ENCODE measurements around the gene COX6A2.

The COX6A2 gene

GRCh38 chr16:31397096-31397660, 31.0 kb downstream of the COX6A2 start:
- Histone ChIP-seq H3K27me3 (ENCODE audit: control insufficient read depth in 2 of 2, insufficient read depth in 2 of 2, low read length in 2 of 2) (no peaks in the 10 kb centered on the region), H3K36me3 (ENCODE audit: control insufficient read depth in 2 of 2, insufficient read depth in 2 of 2, low read length in 2 of 2) (no peaks in the 10 kb centered on the region), H3K27ac (ENCODE audit: low read depth in 2 of 2, low read length in 2 of 2) (no peak overlapping the region), H3K4me3 (ENCODE audit: low read length in 2 of 2) (no peak overlapping the region), H3K9ac (ENCODE audit: low read depth in 1 of 2, low read length in 2 of 2) (no peak overlapping the region), H3K4me1 (ENCODE audit: control insufficient read depth in 2 of 2, insufficient read depth in 2 of 2, low read length in 2 of 2) (no peaks in the 10 kb centered on the region), H3K9me3 (ENCODE audit: control insufficient read depth in 2 of 2, low read length in 2 of 2) (no peaks in the 10 kb centered on the region)

- no peaks in the 10 kb centered on the region for H3K4me1 ChIP-seq (ENCODE audit: control insufficient read depth in 2 of 2, insufficient read depth in 2 of 2, low read length in 2 of 2)
- no peak overlapping the region for H3K27ac ChIP-seq (ENCODE audit: low read depth in 2 of 2, low read length in 2 of 2)
- H3K4me3 ChIP-seq (ENCODE audit: low read length in 2 of 2): no peak overlapping the region
- H3K9me3 ChIP-seq (ENCODE audit: control insufficient read depth in 2 of 2, low read length in 2 of 2): no peaks in the 10 kb centered on the region
- H3K9ac ChIP-seq (ENCODE audit: low read depth in 1 of 2, low read length in 2 of 2): no peak overlapping the region
- no peaks in the 10 kb centered on the region for H3K36me3 ChIP-seq (ENCODE audit: control insufficient read depth in 2 of 2, insufficient read depth in 2 of 2, low read length in 2 of 2)
- no peaks in the 10 kb centered on the region for H3K27me3 ChIP-seq (ENCODE audit: control insufficient read depth in 2 of 2, insufficient read depth in 2 of 2, low read length in 2 of 2)
Measured at GRCh38 chr16:31395647-31396046, 32.5 kb downstream of the COX6A2 start.

DNA sequence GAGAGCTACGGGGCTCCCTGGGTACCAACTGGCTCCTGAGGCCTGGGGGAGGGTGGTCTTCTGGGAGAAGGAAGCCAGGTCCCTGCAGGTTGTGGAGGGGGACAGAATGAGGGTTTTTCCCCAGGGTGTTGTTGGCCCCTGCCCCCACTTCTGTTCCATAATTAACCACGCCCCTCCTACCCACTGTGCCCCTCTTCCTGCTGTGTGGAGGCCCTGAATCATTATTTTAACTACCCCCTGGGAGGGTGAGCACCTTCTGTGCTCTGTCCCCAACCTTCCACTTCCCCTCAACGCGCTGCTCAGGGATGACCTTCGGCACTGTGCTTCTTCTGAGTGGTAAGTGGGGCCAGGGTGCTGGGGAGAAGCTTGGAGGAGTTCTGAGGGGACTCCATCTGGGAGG, 35.1 kb downstream of the COX6A2 start, which contains the start of gene ITGAD:
ITGAD (plus strand) TSS at position 280 of the 400 bp plus-strand sequence; CDS start at position 306, 26 bp downstream.
- no peaks in the 10 kb centered on the region for H3K27me3 ChIP-seq (ENCODE audit: control insufficient read depth in 2 of 2, insufficient read depth in 2 of 2, low read length in 2 of 2)
- no peak within 1 kb of the TSS for H3K4me3 ChIP-seq (ENCODE audit: low read length in 2 of 2)
- H3K36me3 ChIP-seq (ENCODE audit: control insufficient read depth in 2 of 2, insufficient read depth in 2 of 2, low read length in 2 of 2): no peaks in the 10 kb centered on the region
- no peaks in the 10 kb centered on the region for H3K4me1 ChIP-seq (ENCODE audit: control insufficient read depth in 2 of 2, insufficient read depth in 2 of 2, low read length in 2 of 2)
- no peak within 1 kb of the TSS for H3K27ac ChIP-seq (ENCODE audit: low read depth in 2 of 2, low read length in 2 of 2)
- no peak within 1 kb of the TSS for H3K9ac ChIP-seq (ENCODE audit: low read depth in 1 of 2, low read length in 2 of 2)
- H3K9me3 ChIP-seq (ENCODE audit: control insufficient read depth in 2 of 2, low read length in 2 of 2): no peaks in the 10 kb centered on the region

GRCh38 chr16:31390504-31391041, 37.6 kb downstream of the COX6A2 start:
- H3K36me3 ChIP-seq (ENCODE audit: control insufficient read depth in 2 of 2, insufficient read depth in 2 of 2, low read length in 2 of 2): no peaks in the 10 kb centered on the region
- no peak overlapping the region for H3K4me3 ChIP-seq (ENCODE audit: low read length in 2 of 2)

GRCh38 chr16:31388535-31388934, 39.6 kb downstream of the COX6A2 start:
- Histone ChIP-seq H3K27ac (ENCODE audit: low read depth in 2 of 2, low read length in 2 of 2) (no peak overlapping the region), H3K9ac (ENCODE audit: low read depth in 1 of 2, low read length in 2 of 2) (no peak overlapping the region), H3K4me1 (ENCODE audit: control insufficient read depth in 2 of 2, insufficient read depth in 2 of 2, low read length in 2 of 2) (no peaks in the 10 kb centered on the region), H3K9me3 (ENCODE audit: control insufficient read depth in 2 of 2, low read length in 2 of 2) (no peaks in the 10 kb centered on the region), H3K4me3 (ENCODE audit: low read length in 2 of 2) (no peak overlapping the region), H3K27me3 (ENCODE audit: control insufficient read depth in 2 of 2, insufficient read depth in 2 of 2, low read length in 2 of 2) (no peaks in the 10 kb centered on the region), H3K36me3 (ENCODE audit: control insufficient read depth in 2 of 2, insufficient read depth in 2 of 2, low read length in 2 of 2) (no peaks in the 10 kb centered on the region)

More at GRCh38 chr16:31390504-31391041, 37.6 kb downstream of the COX6A2 start:
- Histone ChIP-seq H3K27ac (ENCODE audit: low read depth in 2 of 2, low read length in 2 of 2) (no peak overlapping the region), H3K9ac (ENCODE audit: low read depth in 1 of 2, low read length in 2 of 2) (no peak overlapping the region), H3K4me1 (ENCODE audit: control insufficient read depth in 2 of 2, insufficient read depth in 2 of 2, low read length in 2 of 2) (no peaks in the 10 kb centered on the region), H3K27me3 (ENCODE audit: control insufficient read depth in 2 of 2, insufficient read depth in 2 of 2, low read length in 2 of 2) (no peaks in the 10 kb centered on the region), H3K9me3 (ENCODE audit: control insufficient read depth in 2 of 2, low read length in 2 of 2) (no peaks in the 10 kb centered on the region)

DNA sequence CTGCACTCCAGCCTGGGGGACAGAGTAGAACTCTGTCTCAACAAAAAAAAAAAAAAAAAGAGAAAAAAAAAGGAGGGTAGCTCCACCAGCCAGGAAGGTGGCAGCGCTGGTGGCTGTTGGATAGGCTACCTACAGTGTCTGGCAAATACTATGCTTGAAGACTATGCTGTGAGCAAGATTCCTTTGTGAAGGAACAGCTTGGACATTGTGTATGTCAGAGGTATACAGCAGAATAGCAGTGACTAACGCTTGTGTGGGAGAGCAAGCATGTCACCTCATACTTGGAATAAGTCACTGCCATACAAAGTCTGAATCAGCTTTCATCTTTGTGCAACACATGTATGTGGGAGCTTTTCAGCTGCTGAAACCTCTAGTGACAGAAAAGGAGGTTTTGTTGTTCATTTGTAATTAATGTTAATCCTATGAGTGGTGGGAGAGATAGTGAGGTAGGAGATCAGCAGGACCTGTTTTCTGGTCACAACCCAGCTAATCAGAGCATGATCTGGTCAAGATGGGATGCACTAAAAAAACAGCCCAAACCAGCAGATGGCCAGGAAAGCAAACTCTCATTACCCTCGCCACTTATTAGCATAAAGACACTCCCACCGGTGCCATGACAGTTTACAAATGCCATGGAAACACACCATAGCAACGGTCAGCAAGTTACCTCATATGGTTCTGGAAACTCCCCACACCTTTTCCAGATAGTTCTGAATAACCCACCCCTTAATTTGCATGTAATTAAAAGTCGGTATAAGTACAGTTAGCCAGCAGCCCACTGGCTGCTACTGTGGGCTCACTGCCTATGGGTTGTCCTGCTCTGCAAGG, 41.8 kb downstream of the COX6A2 start:
- no peak overlapping the region for H3K4me3 ChIP-seq (ENCODE audit: low read length in 2 of 2)
- H3K9ac ChIP-seq (ENCODE audit: low read depth in 1 of 2, low read length in 2 of 2): no peak overlapping the region
- no peaks in the 10 kb centered on the region for H3K4me1 ChIP-seq (ENCODE audit: control insufficient read depth in 2 of 2, insufficient read depth in 2 of 2, low read length in 2 of 2)
- H3K27me3 ChIP-seq (ENCODE audit: control insufficient read depth in 2 of 2, insufficient read depth in 2 of 2, low read length in 2 of 2): no peaks in the 10 kb centered on the region
- H3K27ac ChIP-seq (ENCODE audit: low read depth in 2 of 2, low read length in 2 of 2): no peak overlapping the region
- no peaks in the 10 kb centered on the region for H3K36me3 ChIP-seq (ENCODE audit: control insufficient read depth in 2 of 2, insufficient read depth in 2 of 2, low read length in 2 of 2)
- H3K9me3 ChIP-seq (ENCODE audit: control insufficient read depth in 2 of 2, low read length in 2 of 2): no peaks in the 10 kb centered on the region

- H3K36me3 ChIP-seq (ENCODE audit: control insufficient read depth in 2 of 2, insufficient read depth in 2 of 2, low read length in 2 of 2): no peaks in the 10 kb centered on the region
- H3K27me3 ChIP-seq (ENCODE audit: control insufficient read depth in 2 of 2, insufficient read depth in 2 of 2, low read length in 2 of 2): no peaks in the 10 kb centered on the region
- H3K4me1 ChIP-seq (ENCODE audit: control insufficient read depth in 2 of 2, insufficient read depth in 2 of 2, low read length in 2 of 2): no peaks in the 10 kb centered on the region
- H3K9ac ChIP-seq (ENCODE audit: low read depth in 1 of 2, low read length in 2 of 2): no peak overlapping the region
- no peaks in the 10 kb centered on the region for H3K9me3 ChIP-seq (ENCODE audit: control insufficient read depth in 2 of 2, low read length in 2 of 2)
- no peak overlapping the region for H3K27ac ChIP-seq (ENCODE audit: low read depth in 2 of 2, low read length in 2 of 2)
- H3K4me3 ChIP-seq (ENCODE audit: low read length in 2 of 2): no peak overlapping the region
Measured at GRCh38 chr16:31385680-31386079, 42.5 kb downstream of the COX6A2 start.

GRCh38 chr16:31382485-31383161, 45.5 kb downstream of the COX6A2 start:
- Histone ChIP-seq H3K27me3 (ENCODE audit: control insufficient read depth in 2 of 2, insufficient read depth in 2 of 2, low read length in 2 of 2) (no peaks in the 10 kb centered on the region), H3K36me3 (ENCODE audit: control insufficient read depth in 2 of 2, insufficient read depth in 2 of 2, low read length in 2 of 2) (no peaks in the 10 kb centered on the region), H3K9ac (ENCODE audit: low read depth in 1 of 2, low read length in 2 of 2) (no peak overlapping the region), H3K4me1 (ENCODE audit: control insufficient read depth in 2 of 2, insufficient read depth in 2 of 2, low read length in 2 of 2) (no peaks in the 10 kb centered on the region), H3K9me3 (ENCODE audit: control insufficient read depth in 2 of 2, low read length in 2 of 2) (no peaks in the 10 kb centered on the region), H3K4me3 (ENCODE audit: low read length in 2 of 2) (no peak overlapping the region), H3K27ac (ENCODE audit: low read depth in 2 of 2, low read length in 2 of 2) (no peak overlapping the region)

DNA sequence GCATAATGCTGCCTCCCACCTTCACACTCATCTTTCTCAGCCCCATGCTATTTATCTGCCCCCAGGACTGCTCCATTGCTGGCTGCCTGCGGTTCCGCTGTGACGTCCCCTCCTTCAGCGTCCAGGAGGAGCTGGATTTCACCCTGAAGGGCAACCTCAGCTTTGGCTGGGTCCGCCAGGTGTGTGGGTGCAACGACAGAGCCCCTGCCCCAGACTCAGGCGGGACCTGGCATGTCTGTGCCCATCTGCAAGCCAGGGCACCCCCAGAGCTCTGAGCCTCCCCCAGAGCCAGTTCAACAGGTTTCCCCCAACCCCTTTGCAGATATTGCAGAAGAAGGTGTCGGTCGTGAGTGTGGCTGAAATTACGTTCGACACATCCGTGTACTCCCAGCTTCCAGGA, 48.0 kb downstream of the COX6A2 start:
- H3K27me3 ChIP-seq (ENCODE audit: control insufficient read depth in 2 of 2, insufficient read depth in 2 of 2, low read length in 2 of 2): no peaks in the 10 kb centered on the region
- no peak overlapping the region for H3K9ac ChIP-seq (ENCODE audit: low read depth in 1 of 2, low read length in 2 of 2)
- H3K27ac ChIP-seq (ENCODE audit: low read depth in 2 of 2, low read length in 2 of 2): no peak overlapping the region
- H3K4me1 ChIP-seq (ENCODE audit: control insufficient read depth in 2 of 2, insufficient read depth in 2 of 2, low read length in 2 of 2): no peaks in the 10 kb centered on the region
- no peaks in the 10 kb centered on the region for H3K36me3 ChIP-seq (ENCODE audit: control insufficient read depth in 2 of 2, insufficient read depth in 2 of 2, low read length in 2 of 2)
- no peak overlapping the region for H3K4me3 ChIP-seq (ENCODE audit: low read length in 2 of 2)
- H3K9me3 ChIP-seq (ENCODE audit: control insufficient read depth in 2 of 2, low read length in 2 of 2): peaks cover 0 to 2% of the 10 kb centered on the region in 2 donors

All from mucosa of rectum (tissue), 2 donors.